CD4-positive, alpha-beta memory T cell (primary cell): ENCODE data around the gene ASIC3. TPM values are rescaled to one million over a fixed set of nuclear protein-coding genes. Genes with fewer than 3 reads are reported as not detected.

Experiments
- CTCF ChIA-PET: fragments of 350-600 bp; sonication (Branson Sonifier 250); formaldehyde crosslinking; loops from one replicate; lab custom pipeline; 2021; ENCODE audit warnings: inconsistent platforms; ENCODE audit not compliant: partially characterized antibody; lab: Charles Lee
- POLR2A ChIA-PET: fragments of 350-600 bp; sonication (Branson Sonifier 250); formaldehyde crosslinking; loops from one replicate; lab custom pipeline; 2021; ENCODE audit not compliant: partially characterized antibody; lab: Charles Lee
- DNase-seq, 5 donors: peaks; one replicate each; pipeline versions ENCODE4 v3.0.0 to v3.0.0-alpha.2; 2020 to 2022; ENCODE audit warnings: mixed read lengths in 1 of 5
- H3K27ac ChIP-seq: one replicate; pipeline ENCODE4 v1.7.0; 2013; ENCODE audit warnings: low read depth, low read length
- H3K27me3 ChIP-seq: 2 replicates; pipeline ENCODE4 v1.7.0; 2013; ENCODE audit warnings: mild to moderate bottlenecking, low read length, moderate library complexity; ENCODE audit not compliant: insufficient read depth
- H3K36me3 ChIP-seq: 2 replicates; pipeline ENCODE4 v1.7.0; 2013; ENCODE audit warnings: mild to moderate bottlenecking, low read length, moderate library complexity; ENCODE audit not compliant: insufficient read depth
- H3K4me1 ChIP-seq: 2 replicates; pipeline ENCODE4 v1.7.0; 2013; ENCODE audit warnings: mild to moderate bottlenecking, low read length, moderate library complexity; ENCODE audit not compliant: insufficient read depth
- H3K4me3 ChIP-seq, 2 donors: one replicate each; pipeline ENCODE4 v1.7.0; 2013; ENCODE audit warnings: low read length in 2 of 2, mild to moderate bottlenecking in 1 of 2
- H3K9me3 ChIP-seq, 2 donors: one replicate each; pipeline ENCODE4 v1.7.0; 2013; ENCODE audit warnings: low read length in 2 of 2, control low read depth in 1 of 2; ENCODE audit not compliant: control insufficient read depth in 1 of 2
- H3K27ac Mint-ChIP-seq, 7 donors: one replicate each; pipeline ENCODE4 v1.8.0; 2020 to 2021; ENCODE audit warnings: mixed read lengths in 7 of 7, mild to moderate bottlenecking in 6 of 7, inconsistent platforms in 3 of 7, moderate library complexity in 3 of 7
- H3K27me3 Mint-ChIP-seq, 2 donors: one replicate each; pipeline ENCODE4 v1.8.0; 2020 to 2021; ENCODE audit warnings: mixed read lengths in 2 of 2
- H3K36me3 Mint-ChIP-seq, 2 donors: one replicate each; pipeline ENCODE4 v1.8.0; 2020 to 2021; ENCODE audit warnings: mixed read lengths in 2 of 2, inconsistent platforms in 1 of 2, mild to moderate bottlenecking in 1 of 2
- H3K4me1 Mint-ChIP-seq, 4 donors: one replicate each; pipeline ENCODE4 v1.8.0; 2020 to 2021; ENCODE audit warnings: mixed read lengths in 4 of 4, mild to moderate bottlenecking in 1 of 4
- H3K4me3 Mint-ChIP-seq, 8 donors: one replicate each; pipeline ENCODE4 v1.8.0; 2020 to 2021; ENCODE audit warnings: mixed read lengths in 8 of 8, mild to moderate bottlenecking in 7 of 8, moderate library complexity in 6 of 8, inconsistent platforms in 3 of 8
- H3K9me3 Mint-ChIP-seq, 8 donors: one replicate each; pipeline ENCODE4 v1.8.0; 2020 to 2021; ENCODE audit warnings: mixed read lengths in 8 of 8, mild to moderate bottlenecking in 5 of 8, inconsistent platforms in 3 of 8, moderate library complexity in 1 of 8
- intact Hi-C: fragments of 100-400 bp; cut with micrococcal nuclease; formaldehyde crosslinking; loops from one replicate; pipeline ENCODE4 v1.15.1; 2023
- polyA plus RNA-seq, 2 donors: library from polyadenylated mRNA; unstranded; fragments of 300-500 nt; fragmentation: Illumina TruSeq; gene quantifications; one replicate each; pipeline ENCODE4 v1.2.3, GENCODE V29; 2021
- total RNA-seq, 2 experiments: library from RNA; stranded (reverse); gene quantifications; one replicate each; pipeline ENCODE4 v1.2.3, GENCODE V29; 2021

Gene ASIC3
- total and polyA plus RNA-seq, 4 experiments from 2014 or later: 10.6 to 11.6 TPM; not detected in 2

DNA sequence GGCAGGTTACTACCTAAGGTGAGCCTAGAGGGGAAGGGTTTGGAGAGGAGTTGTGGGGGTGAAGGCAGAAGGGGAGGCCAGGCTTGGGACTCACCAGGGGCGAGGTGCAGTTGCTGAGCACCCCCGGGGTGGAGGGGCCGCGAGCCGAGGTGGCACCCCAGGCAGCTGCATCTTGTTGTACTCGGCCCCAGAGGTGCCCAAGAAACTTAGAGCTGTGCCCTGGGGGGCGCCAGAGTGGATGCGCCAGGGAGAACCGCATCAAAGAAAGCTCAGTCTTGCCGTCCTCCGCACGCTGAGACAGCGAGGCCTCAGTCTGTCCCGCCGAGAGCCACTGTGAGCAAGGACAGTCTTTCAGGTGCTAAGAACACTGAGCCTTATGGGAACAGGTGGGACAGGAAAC lies 31.4 kb upstream of the ASIC3 start:
- ChIA-PET CTCF (interaction anchor here (0.9 to 7.4 kb wide), 12 partner anchors 9 to 612 kb away, joined by 3 to 98 read pairs (median 30); partner anchors contain the start of genes ABCB8 and NOS3), POLR2A (interaction anchor here (1.0 to 13.0 kb wide), 5 partner anchors 8 to 54 kb away, joined by 3 to 182 read pairs (median 10); partner anchors contain the start of gene ABCB8)
- Mint-ChIP-seq H3K36me3 (peaks cover 1 to 5% of the 10 kb centered on the region in 2 donors), H3K4me1 (peaks cover 45 to 76% (median 60%) of the 10 kb centered on the region in 4 donors), H3K4me3 (peak overlapping the region; percentile 81 to 94 (median 85)), H3K27me3 (peaks cover 1 to 8% of the 10 kb centered on the region in 2 donors), H3K27ac (peak overlapping the region; percentile 61 to 97 (median 93)), H3K9me3 (peaks cover 0 to 2% (median 0%) of the 10 kb centered on the region in 8 donors)
- H3K4me3 ChIP-seq: peak overlapping the region in 1 of 2 donors; percentile 68
- no peaks in the 10 kb centered on the region for H3K27me3 ChIP-seq
- intact Hi-C loops: loop anchor here (10.0 kb wide), 1 partner anchor 328 kb away; the partner anchor contains the start of gene NUB1
- no peaks in the 10 kb centered on the region for H3K9me3 ChIP-seq
- peak in 2 of 5 donors; percentile 21 to 44 for DNase-seq
- no peak overlapping the region for H3K27ac ChIP-seq
- H3K36me3 ChIP-seq: no peaks in the 10 kb centered on the region
- H3K4me1 ChIP-seq: peaks cover 70% of the 10 kb centered on the region

GRCh38 chr7:151017370-151017952 lies 30.9 kb upstream of the ASIC3 start:
- peaks cover 65% of the 10 kb centered on the region for H3K4me1 ChIP-seq
- no peaks in the 10 kb centered on the region for H3K36me3 ChIP-seq
- H3K4me3 ChIP-seq: peak overlapping the region; percentile 17 to 68
- Mint-ChIP-seq H3K36me3 (peaks cover 1 to 3% of the 10 kb centered on the region in 2 donors), H3K9me3 (peaks cover 0 to 2% (median 0%) of the 10 kb centered on the region in 8 donors), H3K27me3 (peaks cover 1 to 8% of the 10 kb centered on the region in 2 donors), H3K4me3 (peak overlapping the region; percentile 81 to 94 (median 85)), H3K4me1 (peaks cover 42 to 71% (median 56%) of the 10 kb centered on the region in 4 donors), H3K27ac (peak overlapping the region; percentile 77 to 97 (median 93))
- POLR2A ChIA-PET: interaction anchor here (1.0 to 13.0 kb wide), 9 partner anchors 9 to 74 kb away, joined by 3 to 182 read pairs (median 10); partner anchors contain the start of gene ABCB8
- intact Hi-C loops: loop anchor here (10.0 kb wide), 1 partner anchor 327 kb away; the partner anchor contains the start of gene NUB1
- CTCF ChIA-PET: interaction anchor here (0.9 to 7.4 kb wide), 15 partner anchors 10 to 612 kb away, joined by 3 to 98 read pairs (median 14); partner anchors contain the start of genes ABCB8 and NOS3
- H3K27me3 ChIP-seq: no peaks in the 10 kb centered on the region
- no peaks in the 10 kb centered on the region for H3K9me3 ChIP-seq
- no peak overlapping the region for H3K27ac ChIP-seq
- DNase-seq: peak in 1 of 5 donors; percentile 11

DNA sequence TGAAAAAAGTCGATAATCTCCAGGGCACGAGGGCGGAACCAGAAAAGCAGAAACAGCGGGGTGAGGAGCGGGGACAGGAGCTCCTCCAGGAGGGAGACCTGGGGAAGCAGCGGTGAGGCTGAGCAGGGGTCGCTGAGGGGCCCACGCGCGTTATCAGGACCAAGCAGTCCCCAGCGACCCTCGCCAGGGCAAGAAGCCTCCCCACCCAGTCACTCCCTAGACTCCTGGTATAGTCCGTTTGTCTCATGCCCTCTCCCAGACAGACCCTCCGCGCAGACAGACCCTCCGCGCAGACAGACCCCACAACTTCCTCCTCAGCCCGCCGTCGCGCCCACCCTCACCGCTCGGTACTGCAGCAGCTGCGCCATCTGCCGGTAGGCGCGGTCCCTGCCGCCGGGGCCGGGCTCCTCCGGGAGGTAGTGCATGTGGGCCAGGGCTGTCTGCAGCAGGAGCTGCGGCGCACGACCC lies 30.3 kb upstream of the ASIC3 start:
- CTCF ChIA-PET: interaction anchor here (0.9 to 7.4 kb wide), 23 partner anchors 10 to 306 kb away, joined by 3 to 98 read pairs (median 7); partner anchors contain the start of genes ABCB8 and NOS3
- Mint-ChIP-seq H3K36me3 (peaks cover 0 to 1% of the 10 kb centered on the region in 2 donors), H3K27ac (peak overlapping the region; percentile 77 to 97 (median 93)), H3K4me3 (peak overlapping the region; percentile 81 to 94 (median 85)), H3K9me3 (peaks cover 0 to 2% (median 0%) of the 10 kb centered on the region in 8 donors), H3K27me3 (peaks cover 1 to 9% of the 10 kb centered on the region in 2 donors), H3K4me1 (peaks cover 38 to 65% (median 51%) of the 10 kb centered on the region in 4 donors)
- Histone ChIP-seq H3K27me3 (no peaks in the 10 kb centered on the region), H3K4me3 (peak overlapping the region; percentile 28 to 68), H3K9me3 (no peaks in the 10 kb centered on the region), H3K27ac (no peak overlapping the region), H3K36me3 (no peaks in the 10 kb centered on the region), H3K4me1 (peaks cover 60% of the 10 kb centered on the region)
- DNase-seq: peak; percentile 72 to 81 (median 73)
- intact Hi-C loops: loop anchor here (1.0 to 10.0 kb wide), 6 partner anchors 10 to 327 kb away; partner anchors contain the start of genes ABCB8, NUB1 and SLC4A2
- POLR2A ChIA-PET: interaction anchor here (0.7 to 13.0 kb wide), 15 partner anchors 9 to 120 kb away, joined by 3 to 182 read pairs (median 4); partner anchors contain the start of genes ABCB8 and SLC4A2

- peaks cover 1 to 10% of the 10 kb centered on the region in 2 donors for H3K27me3 Mint-ChIP-seq
- DNase-seq: peak; percentile 53 to 64 (median 62)
- peak overlapping the region; percentile 77 to 97 (median 93) for H3K27ac Mint-ChIP-seq
- H3K4me1 ChIP-seq: peaks cover 54% of the 10 kb centered on the region
- peaks cover 0 to 1% of the 10 kb centered on the region in 2 donors for H3K36me3 Mint-ChIP-seq
- peaks cover 38 to 60% (median 49%) of the 10 kb centered on the region in 4 donors for H3K4me1 Mint-ChIP-seq
- H3K9me3 Mint-ChIP-seq: peaks cover 0 to 2% (median 0%) of the 10 kb centered on the region in 8 donors
- peak overlapping the region; percentile 81 to 94 (median 85) for H3K4me3 Mint-ChIP-seq
- no peaks in the 10 kb centered on the region for H3K9me3 ChIP-seq
- no peaks in the 10 kb centered on the region for H3K36me3 ChIP-seq
- H3K4me3 ChIP-seq: peak overlapping the region; percentile 28 to 68
- CTCF ChIA-PET: interaction anchor here (0.9 to 7.4 kb wide), 25 partner anchors 9 to 657 kb away, joined by 3 to 98 read pairs (median 6); partner anchors contain the start of genes ABCB8 and NOS3
- intact Hi-C loops: loop anchor here (1.0 to 10.0 kb wide), 6 partner anchors 10 to 326 kb away; partner anchors contain the start of genes ABCB8, NUB1 and SLC4A2
- H3K27ac ChIP-seq: no peak overlapping the region
- POLR2A ChIA-PET: interaction anchor here (0.7 to 13.0 kb wide), 17 partner anchors 10 to 120 kb away, joined by 3 to 182 read pairs (median 4); partner anchors contain the start of genes ABCB8, SLC4A2 and TMUB1
- H3K27me3 ChIP-seq: no peaks in the 10 kb centered on the region
Observed at GRCh38 chr7:151018421-151019129, 29.8 kb upstream of the ASIC3 start.

GRCh38 chr7:151019130-151019447 lies 29.2 kb upstream of the ASIC3 start:
- CTCF ChIA-PET: interaction anchor here (0.6 to 7.4 kb wide), 24 partner anchors 9 to 658 kb away, joined by 3 to 98 read pairs (median 6); partner anchors contain the start of genes ABCB8 and NOS3
- POLR2A ChIA-PET: interaction anchor here (0.9 to 13.0 kb wide), 16 partner anchors 10 to 121 kb away, joined by 3 to 182 read pairs (median 4); partner anchors contain the start of genes ABCB8, SLC4A2 and TMUB1

DNA sequence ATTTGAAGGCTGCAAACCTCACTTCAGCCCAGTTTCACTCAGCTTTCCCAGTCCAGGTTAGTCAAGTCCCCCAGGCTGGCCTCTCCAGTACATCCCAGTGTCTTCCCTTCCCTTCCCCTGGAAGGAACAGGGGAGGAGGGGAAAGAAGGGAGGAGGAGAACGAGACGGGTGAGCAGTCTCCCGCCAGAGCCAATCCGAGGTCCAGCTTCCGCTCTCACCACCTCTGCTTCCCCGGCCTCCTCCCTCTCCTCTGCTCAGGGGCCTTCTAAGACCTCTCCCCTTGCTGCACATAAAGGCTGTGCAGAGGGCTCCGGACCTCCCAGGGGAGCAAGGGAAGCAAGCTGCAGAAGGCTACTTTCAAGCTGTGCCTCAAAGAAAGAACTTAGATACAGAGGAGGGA lies 28.1 kb upstream of the ASIC3 start:
- H3K9me3 ChIP-seq: no peaks in the 10 kb centered on the region
- H3K9me3 Mint-ChIP-seq: no peaks in the 10 kb centered on the region
- peak overlapping the region in 1 of 7 donors; percentile 55 for H3K27ac Mint-ChIP-seq
- H3K4me1 ChIP-seq: peaks cover 38% of the 10 kb centered on the region
- H3K36me3 ChIP-seq: no peaks in the 10 kb centered on the region
- intact Hi-C loops: no loop called here
- peak overlapping the region in 2 of 8 donors; percentile 41 to 59 for H3K4me3 Mint-ChIP-seq
- peaks cover 1 to 10% of the 10 kb centered on the region in 2 donors for H3K27me3 Mint-ChIP-seq
- no peaks in the 10 kb centered on the region for H3K27me3 ChIP-seq
- H3K36me3 Mint-ChIP-seq: no peaks in the 10 kb centered on the region
- H3K27ac ChIP-seq: no peak overlapping the region
- ChIA-PET CTCF (interaction anchor here (1.0 to 7.4 kb wide), 9 partner anchors 10 to 122 kb away, joined by 3 to 98 read pairs (median 10); partner anchors contain the start of gene NOS3), POLR2A (interaction anchor here (1.1 to 5.5 kb wide), 2 partner anchors 11 to 26 kb away, joined by 4 to 77 read pairs; no protein-coding TSS in a partner anchor)
- peaks cover 26 to 44% (median 35%) of the 10 kb centered on the region in 4 donors for H3K4me1 Mint-ChIP-seq
- no peak for DNase-seq
- H3K4me3 ChIP-seq: no peak overlapping the region

More at GRCh38 chr7:151019130-151019447, 29.2 kb upstream of the ASIC3 start:
- Histone ChIP-seq H3K4me3 (peak overlapping the region in 1 of 2 donors; percentile 68), H3K9me3 (no peaks in the 10 kb centered on the region), H3K27me3 (no peaks in the 10 kb centered on the region), H3K27ac (no peak overlapping the region), H3K4me1 (peaks cover 49% of the 10 kb centered on the region), H3K36me3 (no peaks in the 10 kb centered on the region)
- peaks cover 1 to 10% of the 10 kb centered on the region in 2 donors for H3K27me3 Mint-ChIP-seq
- peak overlapping the region; percentile 54 to 94 (median 70) for H3K4me3 Mint-ChIP-seq
- intact Hi-C loops: loop anchor here (2.0 to 10.0 kb wide), 2 partner anchors 40 to 326 kb away; partner anchors contain the start of genes NUB1 and SLC4A2
- no peak for DNase-seq
- peaks cover 0 to 1% of the 10 kb centered on the region in 2 donors for H3K36me3 Mint-ChIP-seq
- H3K9me3 Mint-ChIP-seq: no peaks in the 10 kb centered on the region
- peak overlapping the region in 2 of 7 donors; percentile 56 to 97 for H3K27ac Mint-ChIP-seq
- H3K4me1 Mint-ChIP-seq: peaks cover 35 to 55% (median 46%) of the 10 kb centered on the region in 4 donors
